Measurements from ENCODE around the gene CCDC134.

- TF ChIP-seq CTCF (IDR thresholded peaks at IDR 0.05) (no peak), POLR2AphosphoS5 (IDR thresholded peaks at IDR 0.05) (no peak), POLR2A (IDR thresholded peaks at IDR 0.05) (no peak), EP300 (IDR thresholded peaks at IDR 0.05) (no peak)
Measured at GRCh38 chr22:41820447-41820846, 20.0 kb downstream of the CCDC134 start.
